Erythroblast (primary cell): ENCODE measurements around the gene KRT10.
A peak's percentile ranks its signal among the peaks of the same experiment; 100 is the strongest.
"Not testable (repeated sequence)": the region's sequence is repeated elsewhere in the genome, so short reads cannot be mapped to it uniquely, and the experiment has no call there.

Experiments
- DNase-seq, 2 experiments: peaks; one replicate each; lab custom pipeline; 2025; lab: John Stamatoyannopoulos, UW
- GATA1 ChIP-seq: IDR thresholded peaks from 2 replicates; pipeline ENCODE4 v1.6.1; 2011; ENCODE audit warnings: low read depth, mild to moderate bottlenecking, control low read depth, low read length, moderate library complexity
- POLR2A ChIP-seq: IDR thresholded peaks from 2 replicates; pipeline ENCODE4 v1.6.1; 2011; ENCODE audit warnings: mild to moderate bottlenecking, low read length

The KRT10 gene

GRCh38 chr17:40822132-40822812, at the start of gene KRT10:
Gene KRT10 (minus strand): TSS chr17:40822614. CDS start chr17:40822585, 29 bp downstream.
- DNase-seq: no peak
- no peak for TF ChIP-seq POLR2A
- no peak for TF ChIP-seq GATA1

- TF ChIP-seq GATA1 (no peak), POLR2A (no peak)
Observed at GRCh38 chr17:40871316-40871715, 48.9 kb upstream of the KRT10 start.

GRCh38 chr17:40870136-40870535, 47.7 kb upstream of the KRT10 start:
- TF ChIP-seq POLR2A (no peak), GATA1 (no peak)
- no peak for DNase-seq

More at GRCh38 chr17:40871316-40871715, 48.9 kb upstream of the KRT10 start:
- no peak for DNase-seq

- TF ChIP-seq GATA1: no peak
- TF ChIP-seq POLR2A: no peak
- DNase-seq: no peak
Observed at GRCh38 chr17:40866838-40867237, 44.4 kb upstream of the KRT10 start, which contains the start of gene KRT12. Gene KRT12 (minus strand): TSS chr17:40867223. CDS start chr17:40867186, 37 bp downstream.

- no peak for DNase-seq
- TF ChIP-seq GATA1: no peak
- TF ChIP-seq POLR2A: no peak
Observed at GRCh38 chr17:40864661-40865390, 42.4 kb upstream of the KRT10 start.

- TF ChIP-seq GATA1 (no peak), POLR2A (no peak)
- DNase-seq: peak; percentile 37 to 40
Observed at GRCh38 chr17:40862985-40863733, 40.7 kb upstream of the KRT10 start.

- no peak for TF ChIP-seq GATA1
- no peak for TF ChIP-seq POLR2A
- DNase-seq: no peak
Observed at GRCh38 chr17:40859536-40859935, 37.1 kb upstream of the KRT10 start.

GRCh38 chr17:40858667-40859066, 36.3 kb upstream of the KRT10 start:
- not testable (repeated sequence) for DNase-seq

GRCh38 chr17:40857535-40857934, 35.1 kb upstream of the KRT10 start:
- no peak for DNase-seq
- no peak for TF ChIP-seq POLR2A
- TF ChIP-seq GATA1: no peak

- DNase-seq: peak in 1 of 2 experiments; percentile 16
- no peak for TF ChIP-seq POLR2A
- TF ChIP-seq GATA1: no peak
Observed at GRCh38 chr17:40854175-40854814, 31.9 kb upstream of the KRT10 start.

- DNase-seq: no peak
- TF ChIP-seq POLR2A (no peak), GATA1 (no peak)
Observed at GRCh38 chr17:40852364-40852763, 29.9 kb upstream of the KRT10 start.

GRCh38 chr17:40850293-40850972, 28.0 kb upstream of the KRT10 start:
- no peak for DNase-seq
- TF ChIP-seq POLR2A: no peak
- TF ChIP-seq GATA1: no peak

GRCh38 chr17:40849723-40850122, 27.3 kb upstream of the KRT10 start:
- TF ChIP-seq POLR2A: no peak
- DNase-seq: no peak
